Gastrocnemius medialis (tissue), 4 donors: ENCODE measurements around the gene CLSTN2. TPM values are rescaled to one million over a fixed set of nuclear protein-coding genes. Genes with fewer than 3 reads are reported as not detected.

ENCODE experiments used
- ATAC-seq, 2 donors: fragments of 150-250 bp; one replicate each; pipeline ENCODE4 v1.9.1; 2016
- DNase-seq, 2 donors: peaks; one replicate each; pipeline ENCODE4 v3.0.0-alpha.2; 2019
- H3K27ac ChIP-seq, 4 donors: fragments of 200-600 bp; sonication (generic); 1 replicate in 1 of 4; 2 replicates in 3 of 4; pipeline ENCODE4 v1.5.1; 2016 to 2018; ENCODE audit warnings: mild to moderate bottlenecking in 2 of 4, moderate library complexity in 1 of 4
- H3K27me3 ChIP-seq, 3 donors: fragments of 200-600 bp; sonication (generic) in 2 of 3; 1 replicate in 1 of 3; 2 replicates in 2 of 3; pipeline versions ENCODE4 v1.5.1 to v1.6.0; 2016 to 2019; ENCODE audit warnings: mild to moderate bottlenecking in 1 of 3, moderate library complexity in 1 of 3
- H3K36me3 ChIP-seq, 2 donors: fragments of 200-600 bp; sonication (generic) in 1 of 2; one replicate each; pipeline ENCODE4 v1.5.1; 2017 to 2018
- H3K4me1 ChIP-seq, 2 donors: fragments of 200-600 bp; sonication (generic) in 1 of 2; one replicate each; pipeline ENCODE4 v1.5.1; 2016 to 2017; ENCODE audit warnings: mild to moderate bottlenecking in 2 of 2
- H3K4me3 ChIP-seq, 4 donors: fragments of 200-600 bp; sonication (generic) in 3 of 4; 1 replicate in 1 of 4; 2 replicates in 3 of 4; pipeline ENCODE4 v1.5.1; 2016 to 2019; ENCODE audit warnings: mild to moderate bottlenecking in 2 of 4
- H3K9me3 ChIP-seq, 3 donors: fragments of 200-600 bp; sonication (generic) in 2 of 3; 1 replicate in 1 of 3; 2 replicates in 2 of 3; pipeline ENCODE4 v1.5.1; 2016 to 2019
- POLR2A ChIP-seq, 2 donors: fragments of 450-650 bp; IDR thresholded peaks; one replicate each; pipeline ENCODE4 v1.6.1; 2017; ENCODE audit warnings: antibody characterized with exemption in 2 of 2, mild to moderate bottlenecking in 2 of 2, moderate library complexity in 2 of 2
- in situ Hi-C, 4 donors: fragments of 200-750 bp; cut with MboI; loops; one replicate each; pipeline versions ENCODE4 v1.15.0 to v1.8.0; 2017; ENCODE audit warnings: low sequenced_read_pairs in 4 of 4
- intact Hi-C: fragments of 100-400 bp; cut with DNase I; formaldehyde crosslinking; loops from one replicate; pipeline ENCODE4 v1.15.1; 2023; ENCODE audit warnings: low total_unique reads
- total RNA-seq, 4 donors: library from RNA; depleted of rRNA; stranded (reverse); fragments of >200 nt; gene quantifications; one replicate each; pipeline versions ENCODE4 v1.1.0 to v1.2.3, GENCODE V29; 2016
- TF ChIP-seq, protein P1 (sequence below), 5 experiments: fragments of 450-650 bp in 3 of 5; fragments of 200-600 bp in 2 of 5; sonication (generic) in 2 of 5; IDR thresholded peaks in 4 of 5; conservative IDR thresholded peaks in 1 of 5; 1 replicate in 4 of 5; 2 replicates in 1 of 5; pipeline ENCODE4 v1.5.1; 2016 to 2019; ENCODE audit warnings: antibody characterized with exemption in 5 of 5, mild to moderate bottlenecking in 3 of 5, moderate library complexity in 3 of 5

CLSTN2 gene
- total RNA-seq, 4 donors from 2014 or later, result 1.1 to 4.9 (median 4.0) TPM

GRCh38 chr3:140577911-140578310, 642.9 kb downstream of the CLSTN2 start:
- TF ChIP-seq, protein P1, sequence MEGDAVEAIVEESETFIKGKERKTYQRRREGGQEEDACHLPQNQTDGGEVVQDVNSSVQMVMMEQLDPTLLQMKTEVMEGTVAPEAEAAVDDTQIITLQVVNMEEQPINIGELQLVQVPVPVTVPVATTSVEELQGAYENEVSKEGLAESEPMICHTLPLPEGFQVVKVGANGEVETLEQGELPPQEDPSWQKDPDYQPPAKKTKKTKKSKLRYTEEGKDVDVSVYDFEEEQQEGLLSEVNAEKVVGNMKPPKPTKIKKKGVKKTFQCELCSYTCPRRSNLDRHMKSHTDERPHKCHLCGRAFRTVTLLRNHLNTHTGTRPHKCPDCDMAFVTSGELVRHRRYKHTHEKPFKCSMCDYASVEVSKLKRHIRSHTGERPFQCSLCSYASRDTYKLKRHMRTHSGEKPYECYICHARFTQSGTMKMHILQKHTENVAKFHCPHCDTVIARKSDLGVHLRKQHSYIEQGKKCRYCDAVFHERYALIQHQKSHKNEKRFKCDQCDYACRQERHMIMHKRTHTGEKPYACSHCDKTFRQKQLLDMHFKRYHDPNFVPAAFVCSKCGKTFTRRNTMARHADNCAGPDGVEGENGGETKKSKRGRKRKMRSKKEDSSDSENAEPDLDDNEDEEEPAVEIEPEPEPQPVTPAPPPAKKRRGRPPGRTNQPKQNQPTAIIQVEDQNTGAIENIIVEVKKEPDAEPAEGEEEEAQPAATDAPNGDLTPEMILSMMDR (IDR thresholded peaks at IDR 0.05 in 4 of 5, conservative IDR thresholded peaks at IDR 0.05 in 1 of 5), result no peak
- TF ChIP-seq POLR2A (IDR thresholded peaks at IDR 0.05), result no peak
- intact Hi-C loops, result no loop called here
- in situ Hi-C loops, result no loop called here
- no peak overlapping the region for H3K27ac ChIP-seq
- no peaks in the 10 kb centered on the region for H3K36me3 ChIP-seq
- no peak overlapping the region for H3K4me3 ChIP-seq
- no peak for ATAC-seq
- H3K27me3 ChIP-seq, result no peaks in the 10 kb centered on the region
- H3K9me3 ChIP-seq, result no peaks in the 10 kb centered on the region
- no peaks in the 10 kb centered on the region for H3K4me1 ChIP-seq
- no peak for DNase-seq

DNA sequence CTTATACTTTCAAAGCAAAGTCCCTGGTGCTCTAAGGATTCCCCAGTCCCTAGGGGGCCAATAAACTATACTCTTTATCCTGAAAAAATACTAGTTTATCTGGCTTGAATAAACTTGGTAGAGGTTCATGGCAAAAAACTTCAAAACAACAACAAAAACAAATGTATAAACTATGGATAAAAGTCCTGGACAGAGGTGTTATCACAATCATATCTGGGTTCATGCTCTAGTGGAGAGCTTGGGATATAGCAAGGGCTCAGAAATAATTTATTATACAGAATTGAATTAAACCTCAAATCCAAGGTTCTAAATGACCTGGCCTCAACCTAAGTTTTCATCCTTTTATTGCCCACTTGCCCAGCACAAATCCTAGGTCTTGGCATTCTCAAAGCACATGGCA, 644.3 kb downstream of the CLSTN2 start:
- Histone ChIP-seq H3K4me1 (no peaks in the 10 kb centered on the region), H3K36me3 (no peaks in the 10 kb centered on the region), H3K9me3 (no peaks in the 10 kb centered on the region), H3K27me3 (no peaks in the 10 kb centered on the region), H3K27ac (no peak overlapping the region), H3K4me3 (no peak overlapping the region)
- intact Hi-C loops, result no loop called here
- TF ChIP-seq, protein P1 (IDR thresholded peaks at IDR 0.05 in 4 of 5, conservative IDR thresholded peaks at IDR 0.05 in 1 of 5), result peak in 1 of 5 experiments; percentile 12
- no peak for TF ChIP-seq POLR2A (IDR thresholded peaks at IDR 0.05)
- no peak for DNase-seq
- ATAC-seq, result no peak
- in situ Hi-C loops, result no loop called here

- Histone ChIP-seq H3K36me3 (no peaks in the 10 kb centered on the region), H3K4me1 (no peaks in the 10 kb centered on the region), H3K9me3 (no peaks in the 10 kb centered on the region), H3K27me3 (no peaks in the 10 kb centered on the region), H3K4me3 (no peak overlapping the region), H3K27ac (no peak overlapping the region)
- no peak for ATAC-seq
- no peak for DNase-seq
- in situ Hi-C loops (no loop called here), intact Hi-C loops (no loop called here)
- no peak for TF ChIP-seq POLR2A (IDR thresholded peaks at IDR 0.05)
- TF ChIP-seq, protein P1 (IDR thresholded peaks at IDR 0.05 in 4 of 5, conservative IDR thresholded peaks at IDR 0.05 in 1 of 5), result no peak
Measured at GRCh38 chr3:140580746-140581145, 645.8 kb downstream of the CLSTN2 start.

GRCh38 chr3:140584549-140584948, 649.6 kb downstream of the CLSTN2 start:
- in situ Hi-C loops (no loop called here), intact Hi-C loops (no loop called here)
- Histone ChIP-seq H3K4me1 (no peaks in the 10 kb centered on the region), H3K27ac (no peak overlapping the region), H3K36me3 (no peaks in the 10 kb centered on the region), H3K4me3 (no peak overlapping the region), H3K9me3 (no peaks in the 10 kb centered on the region), H3K27me3 (no peaks in the 10 kb centered on the region)
- DNase-seq (no peak), ATAC-seq (no peak)
- TF ChIP-seq, protein P1 (IDR thresholded peaks at IDR 0.05 in 4 of 5, conservative IDR thresholded peaks at IDR 0.05 in 1 of 5), result no peak
- TF ChIP-seq POLR2A (IDR thresholded peaks at IDR 0.05), result no peak

- H3K36me3 ChIP-seq, result no peaks in the 10 kb centered on the region
- intact Hi-C loops, result no loop called here
- H3K4me3 ChIP-seq, result no peak overlapping the region
- no peak overlapping the region for H3K27ac ChIP-seq
- no peak for DNase-seq
- no peaks in the 10 kb centered on the region for H3K4me1 ChIP-seq
- TF ChIP-seq POLR2A (IDR thresholded peaks at IDR 0.05), result no peak
- TF ChIP-seq, protein P1 (IDR thresholded peaks at IDR 0.05 in 4 of 5, conservative IDR thresholded peaks at IDR 0.05 in 1 of 5), result no peak
- in situ Hi-C loops, result no loop called here
- no peaks in the 10 kb centered on the region for H3K27me3 ChIP-seq
- no peak for ATAC-seq
- no peaks in the 10 kb centered on the region for H3K9me3 ChIP-seq
Measured at GRCh38 chr3:140585828-140586227, 650.8 kb downstream of the CLSTN2 start.
